Activated CD4-positive, alpha-beta memory T cell treated with anti-CD3 and anti-CD28 coated beads, Interleukin-2, amount 10 ng/mL, durations not matched to agents 7 days and 5 days (primary cell): ENCODE data around the gene EIF4H. TPM values are rescaled to one million over a fixed set of nuclear protein-coding genes. Genes with fewer than 3 reads are reported as not detected.

Experiments
- CTCF ChIA-PET: fragments of 350-600 bp; sonication (Branson Sonifier 250); formaldehyde crosslinking; loops from one replicate; lab custom pipeline; 2021; ENCODE audit warnings: antibody characterized with exemption, inconsistent platforms; lab: Charles Lee
- POLR2A ChIA-PET: fragments of 350-600 bp; sonication (Branson Sonifier 250); formaldehyde crosslinking; loops from one replicate; lab custom pipeline; 2021; ENCODE audit warnings: antibody characterized with exemption; lab: Charles Lee
- DNase-seq: peaks from one replicate; pipeline ENCODE4 v3.0.0-alpha.2; 2020
- H3K27ac Mint-ChIP-seq: one replicate; pipeline ENCODE4 v1.8.0; 2021; ENCODE audit warnings: mild to moderate bottlenecking, mixed read lengths
- H3K27me3 Mint-ChIP-seq: one replicate; pipeline ENCODE4 v1.8.0; 2021; ENCODE audit warnings: mixed read lengths
- H3K36me3 Mint-ChIP-seq: one replicate; pipeline ENCODE4 v1.8.0; 2021; ENCODE audit warnings: low read depth, mixed read lengths
- H3K4me1 Mint-ChIP-seq: one replicate; pipeline ENCODE4 v1.8.0; 2021; ENCODE audit warnings: mixed read lengths
- H3K4me3 Mint-ChIP-seq: one replicate; pipeline ENCODE4 v1.8.0; 2021; ENCODE audit warnings: mild to moderate bottlenecking, mixed read lengths
- H3K9me3 Mint-ChIP-seq: one replicate; pipeline ENCODE4 v1.8.0; 2021; ENCODE audit warnings: mixed read lengths
- total RNA-seq, 2 experiments: library from RNA; stranded (reverse); gene quantifications; one replicate each; pipeline ENCODE4 v1.2.3, GENCODE V29; 2021

The EIF4H gene
- total RNA-seq, 2 experiments from 2014 or later, result 295 to 320 TPM

DNA sequence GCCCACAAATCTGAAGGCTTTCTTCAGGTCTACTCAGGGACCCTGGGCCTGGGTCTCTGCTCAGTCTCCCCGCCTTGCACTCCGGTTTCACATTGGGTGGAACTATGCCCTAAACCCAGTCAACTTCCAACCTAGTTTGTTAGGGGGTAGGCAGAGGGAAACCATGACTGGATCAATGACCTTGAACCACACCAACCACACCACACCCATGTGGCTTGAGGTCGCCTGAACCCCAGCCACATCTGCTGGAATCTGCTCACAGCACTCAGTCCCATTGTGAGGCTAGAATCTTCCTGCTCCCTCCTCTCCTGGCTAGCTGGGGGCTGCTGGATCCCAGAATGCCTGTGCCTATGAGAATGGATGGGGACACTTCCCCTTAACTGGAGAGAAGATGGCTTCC lies 62.1 kb downstream of the EIF4H start:
- Mint-ChIP-seq H3K36me3 (peaks cover 56% of the 10 kb centered on the region), H3K27me3 (no peaks in the 10 kb centered on the region), H3K4me3 (peak overlapping the region; percentile 17), H3K9me3 (no peaks in the 10 kb centered on the region), H3K4me1 (peaks cover 31% of the 10 kb centered on the region), H3K27ac (peak overlapping the region; percentile 64)
- ChIA-PET POLR2A (interaction anchor here (0.6 to 1.6 kb wide), 8 partner anchors 9 to 61 kb away, joined by 3 to 4 read pairs (median 3); partner anchors contain the start of gene CLIP2), CTCF (interaction anchor here (0.6 to 2.5 kb wide), 5 partner anchors 17 to 69 kb away, joined by 3 to 11 read pairs (median 4); no protein-coding TSS in a partner anchor)
- peak; percentile 75 for DNase-seq

DNA sequence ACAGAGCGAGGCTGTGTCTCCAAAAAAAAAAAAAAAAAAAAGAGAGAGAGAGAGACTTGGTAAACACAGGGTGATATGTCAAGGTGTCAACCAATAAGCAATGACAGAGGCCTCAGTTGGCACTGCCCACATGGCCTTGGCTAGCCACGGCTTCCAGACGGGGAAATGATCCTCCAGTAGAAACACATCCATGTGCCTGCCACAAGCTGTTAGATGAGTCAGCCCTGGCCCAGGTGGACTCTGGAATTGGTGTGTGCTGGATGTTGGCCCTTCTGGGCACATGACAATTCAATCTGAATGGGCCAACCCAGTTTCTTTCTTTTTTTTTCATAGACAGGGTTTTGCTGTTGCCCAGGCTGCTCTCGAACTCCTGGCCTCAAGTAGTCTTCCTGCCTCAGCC lies 66.3 kb downstream of the EIF4H start:
- Mint-ChIP-seq H3K36me3 (peaks cover 55% of the 10 kb centered on the region), H3K9me3 (no peaks in the 10 kb centered on the region), H3K27ac (no peak overlapping the region), H3K27me3 (no peaks in the 10 kb centered on the region), H3K4me1 (peaks cover 27% of the 10 kb centered on the region), H3K4me3 (no peak overlapping the region)
- ChIA-PET CTCF (interaction anchor here (1.2 kb wide), 1 partner anchor 34 kb away, joined by 5 read pairs; no protein-coding TSS in a partner anchor), POLR2A (no interaction called here)
- no peak for DNase-seq

DNA sequence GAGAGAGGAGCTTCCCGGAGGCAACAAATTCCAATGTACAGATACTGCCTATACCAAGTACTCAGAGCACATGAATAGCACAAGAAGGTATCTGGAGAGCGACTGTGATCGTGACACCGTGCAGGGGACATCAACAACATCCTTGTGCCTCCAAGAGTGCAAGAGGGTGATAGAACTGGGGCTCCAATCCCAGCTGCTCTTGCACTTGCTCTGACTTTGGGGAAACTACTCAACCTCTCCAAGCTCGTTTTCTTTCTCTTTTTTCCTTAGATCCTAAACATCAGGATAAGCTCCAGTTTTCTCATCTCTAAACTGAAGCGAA lies 67.9 kb downstream of the EIF4H start:
- CTCF ChIA-PET, result interaction anchor here (0.6 to 1.1 kb wide), 2 partner anchors 10 to 123 kb away, joined by 3 to 4 read pairs; no protein-coding TSS in a partner anchor
- POLR2A ChIA-PET, result interaction anchor here (0.9 to 1.1 kb wide), 2 partner anchors 13 to 24 kb away, joined by 3 read pairs; no protein-coding TSS in a partner anchor
- Mint-ChIP-seq H3K4me1 (peaks cover 14% of the 10 kb centered on the region), H3K4me3 (no peak overlapping the region), H3K27ac (no peak overlapping the region), H3K36me3 (peaks cover 55% of the 10 kb centered on the region), H3K27me3 (no peaks in the 10 kb centered on the region), H3K9me3 (no peaks in the 10 kb centered on the region)
- DNase-seq, result no peak

DNA sequence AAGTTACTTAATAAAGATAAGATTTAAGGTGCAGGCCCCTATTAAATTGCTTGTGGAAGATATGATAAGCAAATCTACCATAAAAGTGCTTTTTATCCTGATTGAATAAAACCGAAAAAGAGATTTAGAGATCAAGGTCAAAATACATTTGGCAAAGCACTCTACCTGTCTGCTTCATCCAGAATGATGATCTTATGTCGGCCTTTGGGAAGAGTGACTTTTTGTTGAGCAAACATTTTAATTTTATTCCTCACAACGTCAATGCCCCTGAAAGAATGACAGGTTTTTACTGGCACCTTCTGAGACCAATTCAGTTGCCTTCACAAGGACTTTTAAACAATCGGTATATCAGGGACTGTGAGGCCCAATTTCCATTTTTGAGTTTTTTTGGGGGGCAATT lies 72.3 kb downstream of the EIF4H start:
- H3K4me3 Mint-ChIP-seq, result no peak overlapping the region
- no peak for DNase-seq
- CTCF ChIA-PET, result no interaction called here
- POLR2A ChIA-PET, result no interaction called here
- H3K4me1 Mint-ChIP-seq, result peaks cover 31% of the 10 kb centered on the region
- H3K9me3 Mint-ChIP-seq, result no peaks in the 10 kb centered on the region
- no peaks in the 10 kb centered on the region for H3K27me3 Mint-ChIP-seq
- H3K36me3 Mint-ChIP-seq, result peaks cover 68% of the 10 kb centered on the region
- no peak overlapping the region for H3K27ac Mint-ChIP-seq

Other genes starting within 250 kb of the EIF4H start
- gene ELN, start 146.2 kb upstream of the EIF4H start, total RNA-seq, result not detected
- gene LIMK1, start 90.6 kb upstream of the EIF4H start, total RNA-seq, result 10 to 100 TPM; 22.5 to 26.1 TPM
- gene LAT2, start 35.6 kb downstream of the EIF4H start, total RNA-seq, result 10 to 100 TPM; 31.1 to 32.5 TPM
- gene RFC2, start 80.0 kb downstream of the EIF4H start, total RNA-seq, result 10 to 100 TPM; 52.5 to 55.9 TPM
- gene CLIP2, start 115.1 kb downstream of the EIF4H start, total RNA-seq, result 1 to 10 TPM; 1.6 TPM